HG02870 (cell line): ENCODE data around the gene RANBP1.

Source experiments
- ATAC-seq: cut with Tn5 transposase; IDR thresholded peaks from one replicate; pipeline ENCODE4 v1.9.1; 2021; ENCODE audit warnings: mild to moderate bottlenecking, moderate library complexity; ENCODE audit not compliant: unreplicated experiment

RANBP1 gene

GRCh38 chr22:20106849-20107237 lies 9.1 kb upstream of the RANBP1 start:
- no peak for ATAC-seq

GRCh38 chr22:20107471-20107901 lies 8.4 kb upstream of the RANBP1 start:
- ATAC-seq, result no peak

GRCh38 chr22:20107951-20108756 lies 7.8 kb upstream of the RANBP1 start:
- ATAC-seq, result no peak

- no peak for ATAC-seq
Measured at GRCh38 chr22:20108757-20109230, 7.1 kb upstream of the RANBP1 start.

GRCh38 chr22:20109411-20110358 lies 6.2 kb upstream of the RANBP1 start:
- ATAC-seq, result no peak

GRCh38 chr22:20110359-20110985 lies 5.4 kb upstream of the RANBP1 start:
- no peak for ATAC-seq

GRCh38 chr22:20111045-20111688 lies 4.7 kb upstream of the RANBP1 start:
- ATAC-seq, result peak; percentile 46

- ATAC-seq, result no peak
Measured at GRCh38 chr22:20111689-20112622, 3.9 kb upstream of the RANBP1 start.

GRCh38 chr22:20112623-20113511 lies 3.0 kb upstream of the RANBP1 start:
- ATAC-seq, result no peak

- ATAC-seq, result no peak
Measured at GRCh38 chr22:20113551-20114310, 2.2 kb upstream of the RANBP1 start.

- no peak for ATAC-seq
Measured at GRCh38 chr22:20114506-20115475, 1.1 kb upstream of the RANBP1 start.

- ATAC-seq, result no peak
Measured at GRCh38 chr22:20116376-20116950, 559 bp downstream of the RANBP1 start.

- peak; percentile 73 for ATAC-seq
Measured at GRCh38 chr22:20116951-20117632, 1.2 kb downstream of the RANBP1 start, which contains the start of gene TRMT2A. Gene TRMT2A (minus strand): TSS chr22:20117226. CDS start chr22:20116906, 320 bp downstream.

- peak; percentile 10 for ATAC-seq
Measured at GRCh38 chr22:20117633-20118299, 1.9 kb downstream of the RANBP1 start.
